ENCODE results near the gene MAML3.

The MAML3 gene

DNA sequence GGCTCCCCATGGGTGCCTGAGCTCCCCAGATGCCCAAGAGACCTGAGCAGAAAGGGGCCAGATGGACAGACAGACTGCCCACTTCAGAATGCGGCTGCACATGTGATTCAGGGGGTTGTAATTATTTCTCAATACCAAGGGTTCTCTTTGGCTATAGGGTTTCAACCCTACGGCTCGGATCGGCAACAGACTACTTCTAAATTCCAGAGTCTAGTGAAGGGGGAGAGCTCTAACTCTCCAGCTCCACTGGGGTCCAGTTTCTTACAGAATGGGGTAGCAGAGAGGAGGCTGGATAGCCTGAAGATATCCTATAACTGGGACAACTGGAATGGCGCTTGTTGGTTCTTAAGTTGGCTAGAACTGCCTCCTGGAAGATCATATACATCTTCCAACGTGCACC is 352.1 kb downstream of the MAML3 start:
- in situ Hi-C loops (cut with MboI; ENCODE audit: low sequenced_read_pairs), result no loop called here

DNA sequence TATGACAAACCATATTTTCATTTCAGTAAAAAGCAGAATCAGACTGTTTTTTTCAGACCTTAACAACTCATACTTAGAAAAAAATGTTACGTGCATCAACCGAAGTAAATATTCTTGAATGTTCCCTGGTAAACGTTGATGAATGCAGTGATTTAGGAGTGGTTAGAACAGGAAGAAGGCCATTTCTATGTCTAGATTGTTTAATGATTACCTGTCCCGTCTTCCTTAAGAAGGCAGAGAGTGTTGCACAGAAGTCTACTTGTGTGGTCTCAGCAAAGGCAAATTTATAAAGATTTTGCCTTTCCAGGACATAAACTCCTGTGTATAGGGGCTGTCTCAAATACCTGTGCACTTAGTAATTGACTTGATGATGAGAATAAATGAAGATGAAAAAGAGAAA is 353.9 kb downstream of the MAML3 start:
- in situ Hi-C loops (cut with MboI; ENCODE audit: low sequenced_read_pairs), result no loop called here

DNA sequence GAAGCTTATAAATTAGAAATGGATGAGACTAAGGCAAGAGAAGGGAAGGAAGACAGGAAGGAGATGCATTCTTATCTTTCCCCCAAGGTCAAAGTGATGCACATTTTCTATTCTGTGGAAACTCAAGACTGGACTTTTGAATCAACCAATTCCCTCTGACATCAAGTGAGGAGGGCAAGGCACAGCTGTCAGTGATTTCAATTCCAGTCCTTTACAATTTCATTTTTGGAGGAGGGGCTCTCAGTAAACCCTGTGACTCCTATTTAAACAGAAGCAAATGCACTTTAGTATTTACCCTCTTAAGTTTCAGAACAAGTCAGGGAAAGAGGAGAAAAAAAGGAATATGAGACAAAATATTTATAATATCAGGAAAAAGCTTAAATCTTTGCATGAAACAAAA is 354.4 kb downstream of the MAML3 start:
- in situ Hi-C loops (cut with MboI; ENCODE audit: low sequenced_read_pairs), result no loop called here

DNA sequence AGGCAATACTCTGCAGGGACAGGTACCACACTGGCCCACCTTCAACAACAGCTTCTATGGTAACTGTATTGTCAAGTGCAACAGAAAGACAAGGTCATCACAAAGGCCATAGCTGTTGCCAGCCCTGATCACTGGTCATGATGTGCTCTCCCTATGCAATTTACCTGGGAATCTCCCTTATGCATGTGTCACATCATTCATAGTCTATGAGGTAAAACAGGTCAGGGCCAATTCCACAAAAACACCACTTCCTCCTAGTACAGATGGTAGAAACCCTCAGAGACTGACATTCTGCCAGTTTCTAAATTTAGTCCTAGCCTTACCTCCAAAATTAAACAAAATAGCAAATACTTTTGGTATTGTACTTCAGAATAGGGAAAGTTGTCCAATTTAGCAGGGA is 355.5 kb downstream of the MAML3 start:
- in situ Hi-C loops (cut with MboI; ENCODE audit: low sequenced_read_pairs), result no loop called here

DNA sequence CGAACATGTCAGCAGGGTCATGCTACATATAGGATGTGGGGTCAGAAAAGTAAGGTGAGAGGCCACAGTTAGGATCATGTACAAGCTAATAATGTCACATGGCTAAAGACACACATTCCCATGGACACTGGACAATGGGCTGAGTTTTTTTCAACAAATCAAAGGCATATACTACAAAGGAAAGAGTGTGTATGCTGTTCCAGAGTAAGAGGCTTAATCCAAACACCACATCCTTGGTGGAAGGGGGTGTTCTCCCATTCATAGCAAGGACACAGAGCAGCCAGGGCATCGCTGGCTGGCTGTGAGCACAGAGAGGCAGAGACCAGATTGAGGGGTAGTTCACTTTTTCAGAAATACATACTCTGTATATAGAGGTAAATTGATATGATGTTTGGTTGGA is 356.7 kb downstream of the MAML3 start:
- in situ Hi-C loops (cut with MboI; ENCODE audit: low sequenced_read_pairs), result no loop called here

DNA sequence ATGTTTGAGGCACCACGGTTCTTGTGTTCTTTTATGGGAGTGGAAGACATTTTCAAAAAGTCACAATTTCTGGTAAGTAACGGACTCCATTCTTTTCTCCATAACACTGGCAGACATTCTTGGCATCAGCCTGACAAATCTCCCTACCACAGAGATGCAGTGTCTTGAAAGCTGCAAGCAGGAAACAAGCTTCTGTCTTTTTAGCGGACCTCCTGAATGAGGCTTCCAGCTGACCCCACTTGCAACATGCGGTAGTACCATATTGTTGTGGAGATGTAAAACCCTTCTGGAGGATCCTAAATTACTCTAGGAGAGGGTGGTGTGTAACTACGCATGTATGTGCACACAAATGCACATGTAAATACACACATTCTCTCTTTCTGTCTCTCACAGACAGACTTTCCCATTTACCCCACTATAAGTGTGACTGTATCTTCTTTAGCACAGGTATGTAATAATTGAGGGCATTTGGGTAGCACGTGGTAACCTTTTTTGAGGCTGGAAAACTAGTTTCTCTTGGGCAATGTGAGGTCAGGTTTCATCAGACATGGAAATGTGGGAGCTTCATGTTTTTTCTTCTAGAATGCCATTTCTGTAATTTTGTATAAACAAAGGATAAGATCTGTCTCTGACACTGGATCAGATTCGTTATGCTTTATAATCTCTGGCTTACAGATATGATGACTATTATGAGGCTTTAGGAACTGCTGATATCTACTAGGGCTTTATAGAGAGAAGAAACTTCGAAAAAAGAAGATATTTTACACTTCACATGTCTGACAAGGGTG is 358.3 kb downstream of the MAML3 start:
- in situ Hi-C loops (cut with MboI; ENCODE audit: low sequenced_read_pairs), result no loop called here

DNA sequence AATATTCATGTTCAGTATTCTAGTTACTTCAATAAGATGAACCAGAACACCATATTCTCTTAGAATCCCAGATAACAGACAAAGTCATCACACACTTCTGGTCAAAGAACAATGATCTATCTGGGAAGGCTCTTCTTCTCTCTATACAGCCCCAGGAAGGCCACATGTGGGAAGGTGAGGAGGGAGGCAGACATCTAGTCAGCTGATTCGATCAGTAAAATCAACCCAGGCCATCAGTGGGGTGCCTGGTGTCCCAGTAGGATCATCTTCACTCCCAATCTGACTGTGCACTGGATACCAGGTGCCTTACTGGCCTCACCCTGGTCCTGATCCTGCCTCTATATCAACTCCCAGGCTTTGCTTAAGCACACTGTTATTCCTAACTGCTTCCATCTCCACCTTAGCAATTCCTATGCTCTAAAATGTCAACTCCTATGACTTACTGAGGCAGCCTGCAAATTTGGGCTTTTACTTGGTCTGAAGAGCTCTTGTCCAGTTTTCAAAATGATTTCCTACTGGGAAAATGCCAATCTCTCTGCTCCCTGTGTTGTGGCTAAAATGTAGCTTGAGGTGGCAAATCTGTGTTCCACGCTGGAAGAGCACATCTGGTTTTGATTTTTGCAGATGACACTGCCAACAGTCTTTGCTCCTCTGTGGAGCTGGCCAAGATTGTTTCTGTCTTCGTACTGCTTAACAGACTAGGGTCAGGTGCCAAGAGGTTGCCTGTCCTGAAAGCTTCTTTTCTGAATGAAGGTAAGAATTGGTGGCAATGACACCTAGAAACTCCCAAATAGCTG is 359.6 kb downstream of the MAML3 start:
- in situ Hi-C loops (cut with MboI; ENCODE audit: low sequenced_read_pairs), result no loop called here

DNA sequence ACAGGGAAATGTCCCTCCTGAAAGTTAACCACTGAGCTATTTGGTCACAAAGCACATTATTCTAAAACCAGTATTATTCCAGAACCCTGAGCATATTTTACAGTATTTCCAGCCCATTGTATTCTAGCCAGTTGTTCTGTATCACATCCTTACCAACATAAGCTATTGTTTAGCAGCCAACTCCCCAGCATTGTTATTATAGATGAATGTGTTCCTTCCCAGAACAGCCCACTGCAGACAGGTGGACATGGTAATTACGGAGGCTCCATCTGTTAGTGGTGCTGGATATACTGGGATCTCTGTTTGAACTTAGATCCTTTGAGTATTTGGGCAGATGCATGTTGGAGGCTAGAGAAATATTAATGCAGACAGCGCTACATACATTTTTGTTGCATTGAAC is 362.3 kb downstream of the MAML3 start:
- in situ Hi-C loops (cut with MboI; ENCODE audit: low sequenced_read_pairs), result no loop called here

DNA sequence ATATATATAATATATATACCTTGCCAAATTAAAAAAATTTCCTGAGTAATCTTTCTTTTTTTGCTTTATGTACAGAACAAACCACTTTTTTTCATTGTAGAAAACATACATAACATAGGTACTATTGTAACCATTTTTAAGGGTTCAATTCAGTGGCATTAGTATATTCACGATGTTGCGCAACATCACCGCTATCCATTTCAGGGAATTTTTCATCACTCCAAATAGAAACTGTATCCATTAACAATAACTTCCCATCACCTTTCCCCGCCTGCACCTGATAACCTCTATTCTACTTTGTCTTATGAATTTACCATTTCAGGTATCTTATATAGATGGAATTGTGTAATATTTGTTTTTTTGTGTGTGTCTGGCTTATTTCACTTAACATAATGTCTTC is 363.7 kb downstream of the MAML3 start:
- in situ Hi-C loops (cut with MboI; ENCODE audit: low sequenced_read_pairs), result no loop called here

DNA sequence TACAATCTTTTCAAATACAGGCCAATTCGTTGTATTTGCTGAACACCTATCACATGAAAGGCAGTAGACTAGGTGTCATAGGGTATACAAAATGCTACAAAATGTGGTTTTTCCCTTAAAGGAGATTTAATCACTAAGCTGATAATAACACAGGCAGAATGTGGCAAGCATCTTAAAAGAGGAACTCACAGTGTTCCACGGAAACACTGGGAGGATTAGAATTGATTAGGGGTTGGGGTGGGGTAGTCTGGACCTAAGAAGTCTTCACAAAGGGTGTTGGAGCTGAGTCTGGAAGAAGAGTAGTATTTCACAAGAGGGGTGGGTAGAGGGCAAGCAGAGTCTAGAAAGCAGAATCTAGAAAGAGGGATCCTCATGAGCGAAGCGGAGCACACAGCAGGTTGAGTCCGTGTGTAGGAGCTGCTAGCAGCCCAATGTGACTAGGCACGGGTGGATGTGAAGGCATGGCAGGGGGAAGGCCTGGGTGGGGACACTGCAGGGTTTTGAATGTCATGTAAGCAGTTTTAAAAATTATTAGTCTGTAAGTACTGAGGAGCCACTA is 364.8 kb downstream of the MAML3 start:
- in situ Hi-C loops (cut with MboI; ENCODE audit: low sequenced_read_pairs), result no loop called here

DNA sequence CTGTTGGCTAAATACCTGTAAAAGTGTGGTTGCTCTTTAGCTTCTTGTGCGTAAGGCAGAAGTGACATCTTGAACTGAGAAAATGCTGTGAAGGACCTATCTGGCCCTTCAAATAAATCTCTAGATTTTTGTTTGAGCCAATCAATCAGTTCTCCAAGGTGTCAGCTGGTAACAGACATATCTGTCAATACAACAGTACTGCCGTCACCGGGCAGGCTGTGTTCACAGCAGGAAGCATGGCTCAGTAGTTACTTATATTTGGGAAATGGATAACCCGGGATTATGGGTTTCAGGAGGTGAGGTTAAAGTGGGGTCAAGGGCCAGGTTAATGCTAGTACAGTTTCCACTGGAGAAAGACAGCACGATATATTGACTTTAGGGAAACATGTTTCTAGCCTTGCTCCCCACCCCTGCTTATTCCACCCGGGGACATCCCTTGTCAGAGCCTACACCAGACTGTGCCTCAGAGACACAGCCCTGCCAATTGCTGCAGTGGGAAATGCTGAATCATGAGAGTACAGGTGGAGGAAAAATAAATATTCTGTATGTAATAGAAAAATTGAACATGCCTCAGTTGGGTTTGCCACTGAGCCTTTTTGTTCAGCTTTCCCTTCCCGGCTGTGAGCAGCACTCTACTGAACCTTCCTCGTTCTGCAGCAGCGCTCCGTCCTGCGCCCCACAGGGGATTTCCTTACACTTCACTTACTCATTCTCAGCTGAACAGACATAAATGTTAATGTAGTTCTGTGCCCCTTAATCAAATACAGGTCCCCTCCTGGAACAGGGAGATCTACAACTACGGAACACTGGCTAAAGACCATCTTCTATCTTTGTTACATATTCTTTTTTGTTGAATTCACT is 367.3 kb downstream of the MAML3 start:
- in situ Hi-C loops (cut with MboI; ENCODE audit: low sequenced_read_pairs), result no loop called here

DNA sequence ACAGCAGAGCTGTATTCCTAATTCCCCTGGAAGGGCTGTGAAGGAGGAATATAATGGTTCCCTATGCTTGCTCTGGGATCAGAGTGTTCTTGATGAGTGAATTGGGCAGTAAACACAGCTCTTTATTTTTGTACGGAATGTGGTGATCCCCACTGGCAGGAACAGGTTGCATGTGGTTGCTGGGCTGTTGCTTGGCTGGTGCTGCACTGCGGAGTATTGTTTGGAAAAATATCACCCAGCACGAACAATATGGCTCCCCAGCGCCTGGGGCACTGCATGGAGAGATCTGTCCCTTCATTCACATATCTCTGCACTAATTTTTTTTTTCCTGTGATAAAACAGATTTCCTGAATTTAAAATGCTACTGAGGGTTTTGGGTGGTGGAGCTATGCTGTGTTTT is 368.6 kb downstream of the MAML3 start:
- in situ Hi-C loops (cut with MboI; ENCODE audit: low sequenced_read_pairs), result no loop called here

DNA sequence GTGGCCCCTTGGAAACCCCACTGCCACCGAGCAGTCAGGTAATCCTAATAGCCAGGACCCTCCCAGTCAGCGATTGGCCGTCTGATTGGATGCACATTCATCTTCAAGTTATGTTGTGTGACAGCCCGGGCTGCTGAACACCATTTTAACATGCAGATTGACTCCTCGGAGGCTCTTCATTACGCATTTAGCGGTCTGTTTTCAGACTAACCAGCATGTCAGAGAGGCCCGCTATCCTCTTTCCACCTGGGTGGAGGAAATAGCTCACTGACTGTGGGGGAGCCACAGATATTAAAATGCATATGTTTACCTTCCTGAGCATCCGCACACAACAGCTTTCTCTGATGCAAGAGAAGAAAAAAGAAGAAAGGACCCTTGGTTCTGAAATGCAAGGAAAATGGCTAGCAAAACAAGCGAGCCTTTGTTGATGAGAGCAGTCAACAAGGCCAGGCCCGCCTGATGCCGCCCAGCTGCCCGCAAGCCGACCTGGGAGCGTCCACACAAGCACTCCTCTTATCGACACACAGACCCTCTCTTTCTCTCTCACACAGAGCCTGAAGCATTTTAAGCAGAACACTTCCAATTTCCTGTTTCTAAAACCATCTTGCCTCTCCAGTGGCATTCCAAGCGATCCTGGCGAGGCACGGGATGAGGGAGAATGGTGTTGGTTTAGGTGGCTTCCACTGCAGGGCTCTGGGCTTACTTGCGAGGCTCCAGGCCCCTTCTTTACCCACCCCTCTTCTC is 370.1 kb downstream of the MAML3 start:
- in situ Hi-C loops (cut with MboI; ENCODE audit: low sequenced_read_pairs), result no loop called here

DNA sequence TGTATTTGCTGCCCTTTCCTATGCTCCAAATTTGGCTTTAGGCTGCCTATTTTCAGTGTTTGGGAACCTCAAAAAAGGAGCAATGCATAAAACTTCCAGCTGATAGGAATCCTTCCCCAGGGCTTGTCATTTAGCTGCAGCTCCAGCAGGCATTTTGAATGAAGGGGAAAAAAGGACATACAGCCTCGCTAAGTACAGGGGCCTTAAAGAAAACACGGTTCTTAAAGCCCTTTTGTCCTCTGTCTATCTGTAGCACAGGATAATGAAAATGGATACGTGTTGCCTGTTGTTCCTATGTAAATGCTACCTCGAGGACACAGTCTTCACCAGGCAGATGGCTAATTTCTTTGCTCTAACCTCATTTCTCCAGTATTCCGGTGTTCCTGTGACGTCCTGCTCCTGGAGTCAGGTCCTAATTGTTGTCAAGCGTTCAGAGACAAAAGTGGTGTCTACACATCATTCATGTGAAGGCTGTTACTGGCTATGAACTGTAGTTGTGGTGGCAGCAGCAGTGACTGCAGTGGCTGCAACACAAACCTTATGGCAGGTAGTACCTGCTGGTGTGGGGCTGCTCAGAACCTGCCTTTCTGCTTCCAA is 371.0 kb downstream of the MAML3 start:
- in situ Hi-C loops (cut with MboI; ENCODE audit: low sequenced_read_pairs), result no loop called here

DNA sequence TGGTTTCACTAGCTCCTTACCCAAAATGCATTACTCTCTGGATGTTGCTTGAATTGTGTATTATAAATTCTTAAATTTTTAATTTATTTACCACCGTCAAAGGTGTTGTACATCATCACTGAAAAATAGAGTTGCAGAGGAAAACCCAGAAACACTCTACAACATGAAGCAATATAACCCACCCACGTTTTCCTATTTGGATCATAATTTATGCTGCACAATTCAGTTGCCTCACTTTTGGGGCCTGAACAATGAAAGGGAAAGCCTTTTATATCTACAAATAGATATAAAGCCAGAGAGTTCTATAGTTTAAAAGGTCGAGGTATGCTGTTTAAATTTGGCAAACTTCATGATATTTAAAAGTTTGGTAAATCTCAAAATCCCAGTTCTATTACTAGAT is 372.9 kb downstream of the MAML3 start:
- in situ Hi-C loops (cut with MboI; ENCODE audit: low sequenced_read_pairs), result no loop called here

DNA sequence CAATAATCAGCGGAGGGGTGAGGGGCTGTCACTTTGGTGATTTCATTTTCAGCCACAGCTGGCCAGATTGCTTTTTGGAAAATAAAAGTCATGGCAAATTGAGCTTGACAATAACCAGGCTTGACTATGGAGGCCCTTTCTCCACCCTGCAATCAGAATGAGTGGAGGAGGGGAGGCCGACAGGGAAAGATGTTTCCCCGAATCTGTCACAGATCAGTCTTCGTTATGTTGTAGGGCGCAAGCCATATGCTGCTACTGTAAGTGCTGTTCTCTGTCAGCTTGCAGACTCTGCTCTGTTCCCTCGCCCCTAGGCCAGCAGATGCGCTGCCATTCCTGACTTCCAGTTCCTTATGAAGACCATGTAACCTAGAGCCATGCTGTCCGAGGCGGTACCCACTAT is 374.3 kb downstream of the MAML3 start:
- in situ Hi-C loops (cut with MboI; ENCODE audit: low sequenced_read_pairs), result no loop called here

DNA sequence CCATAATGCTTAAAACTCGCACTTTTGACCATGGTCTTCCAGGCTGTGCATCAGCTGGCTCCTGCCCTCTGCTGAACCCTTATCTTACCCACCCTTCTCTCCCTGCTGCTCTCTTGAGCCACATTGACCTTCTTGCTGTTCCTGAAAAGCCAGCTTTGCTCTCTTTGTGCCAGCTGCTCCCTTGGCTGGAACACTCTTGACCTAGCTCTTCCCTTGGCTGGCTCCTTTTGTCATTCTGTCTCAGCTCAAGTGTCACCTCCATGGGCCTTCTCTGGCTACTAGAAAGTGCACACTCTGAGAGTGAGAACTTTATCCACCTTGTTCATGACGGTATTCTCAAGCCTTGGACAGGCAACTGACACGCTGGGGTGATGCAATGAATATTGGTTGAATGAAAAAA is 376.2 kb downstream of the MAML3 start:
- in situ Hi-C loops (cut with MboI; ENCODE audit: low sequenced_read_pairs), result no loop called here

DNA sequence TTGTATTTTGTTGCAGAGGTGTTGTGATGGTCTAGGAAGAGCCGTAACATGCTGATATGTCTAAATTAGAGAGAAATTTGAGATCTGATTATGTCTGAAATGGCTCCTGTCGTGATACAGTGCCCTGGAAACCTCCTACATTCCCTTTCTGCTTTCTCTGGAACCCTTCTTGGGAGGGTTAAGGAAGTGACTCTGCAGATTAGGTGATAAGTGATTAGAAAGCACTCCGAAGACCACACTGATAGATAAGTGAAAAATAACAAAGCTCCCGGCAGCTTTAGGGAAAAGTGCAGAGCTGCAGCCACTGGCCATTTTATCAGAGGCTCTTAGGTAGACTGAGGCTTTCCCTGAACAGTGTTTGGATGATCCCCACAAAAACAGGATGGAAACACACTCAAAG is 377.7 kb downstream of the MAML3 start:
- in situ Hi-C loops (cut with MboI; ENCODE audit: low sequenced_read_pairs), result no loop called here

DNA sequence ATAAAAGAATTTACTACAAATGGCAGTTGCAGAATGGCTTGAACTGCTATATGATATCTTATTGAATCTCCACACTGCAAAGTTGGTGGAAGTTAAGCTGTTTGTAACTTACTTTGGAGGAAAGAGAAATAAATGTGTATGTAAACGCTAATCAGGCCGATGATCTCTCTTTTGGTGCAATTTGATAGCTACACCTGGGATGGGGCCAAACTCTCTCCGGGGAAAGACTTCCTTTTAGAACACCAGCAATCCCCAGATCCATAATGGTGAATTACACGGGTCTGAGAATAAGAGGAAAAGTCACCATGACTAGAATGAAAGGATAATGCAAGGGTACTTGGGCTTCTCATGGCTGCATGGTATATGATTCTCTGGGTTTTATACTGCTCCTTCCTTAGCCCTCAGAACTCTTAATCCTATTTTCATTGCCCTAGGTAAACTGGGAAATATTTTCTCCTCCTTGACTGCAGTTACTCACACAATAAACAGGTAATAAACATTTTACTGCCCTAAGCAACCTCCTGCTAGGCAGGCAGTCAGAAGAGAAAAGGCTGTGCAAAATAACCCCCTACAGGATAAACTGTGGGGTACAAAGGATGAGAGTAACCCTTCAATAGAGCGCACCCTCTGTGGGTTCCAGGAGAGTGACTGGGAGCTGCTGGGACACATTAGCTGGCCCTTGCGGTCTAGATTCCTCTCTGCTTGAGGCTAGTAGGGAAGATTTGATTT is 379.1 kb downstream of the MAML3 start:
- in situ Hi-C loops (cut with MboI; ENCODE audit: low sequenced_read_pairs), result no loop called here
